Ramos (cell line): Measurements from ENCODE around the gene MARCHF4.

ENCODE experiments used
- in situ Hi-C: fragments of 300-500 bp; cut with MboI; formaldehyde crosslinking; loops from one replicate; pipeline ENCODE4 v1.14.3; 2022; ENCODE audit warnings: low sequenced_read_pairs; ENCODE audit not compliant: unreplicated experiment

Gene MARCHF4

GRCh38 chr2:216352653-216353270, 19.5 kb downstream of the MARCHF4 start:
- in situ Hi-C loops = no loop called here

- in situ Hi-C loops = no loop called here
Measured at GRCh38 chr2:216351172-216351925, 20.9 kb downstream of the MARCHF4 start.

GRCh38 chr2:216350214-216350791, 22.0 kb downstream of the MARCHF4 start:
- in situ Hi-C loops = no loop called here

- in situ Hi-C loops = no loop called here
Measured at GRCh38 chr2:216349366-216349765, 22.9 kb downstream of the MARCHF4 start.

- in situ Hi-C loops = no loop called here
Measured at GRCh38 chr2:216348756-216349308, 23.5 kb downstream of the MARCHF4 start.

GRCh38 chr2:216346781-216347180, 25.5 kb downstream of the MARCHF4 start:
- in situ Hi-C loops = no loop called here

GRCh38 chr2:216345846-216346245, 26.4 kb downstream of the MARCHF4 start:
- in situ Hi-C loops = no loop called here

GRCh38 chr2:216344950-216345300, 27.4 kb downstream of the MARCHF4 start:
- in situ Hi-C loops = no loop called here

GRCh38 chr2:216344206-216344949, 27.9 kb downstream of the MARCHF4 start:
- in situ Hi-C loops = no loop called here

- in situ Hi-C loops = no loop called here
Measured at GRCh38 chr2:216343221-216343980, 28.9 kb downstream of the MARCHF4 start.

GRCh38 chr2:216341121-216341520, 31.2 kb downstream of the MARCHF4 start:
- in situ Hi-C loops = no loop called here

- in situ Hi-C loops = no loop called here
Measured at GRCh38 chr2:216340280-216340631, 32.0 kb downstream of the MARCHF4 start.

- in situ Hi-C loops = no loop called here
Measured at GRCh38 chr2:216339456-216340279, 32.6 kb downstream of the MARCHF4 start.

- in situ Hi-C loops = no loop called here
Measured at GRCh38 chr2:216335252-216335651, 37.0 kb downstream of the MARCHF4 start.

GRCh38 chr2:216328347-216328746, 43.9 kb downstream of the MARCHF4 start:
- in situ Hi-C loops = no loop called here

- in situ Hi-C loops = no loop called here
Measured at GRCh38 chr2:216327447-216327935, 44.8 kb downstream of the MARCHF4 start.
